Retina (tissue), 1 donor: Measurements from ENCODE around the gene PAPPA2.
"Not testable (repeated sequence)": the region's sequence is repeated elsewhere in the genome, so short reads cannot be mapped to it uniquely, and the experiment has no call there.

ENCODE experiments used
- DNase-seq: peaks from one replicate; pipeline ENCODE4 v3.0.0-alpha.2; 2016

PAPPA2 gene

DNA sequence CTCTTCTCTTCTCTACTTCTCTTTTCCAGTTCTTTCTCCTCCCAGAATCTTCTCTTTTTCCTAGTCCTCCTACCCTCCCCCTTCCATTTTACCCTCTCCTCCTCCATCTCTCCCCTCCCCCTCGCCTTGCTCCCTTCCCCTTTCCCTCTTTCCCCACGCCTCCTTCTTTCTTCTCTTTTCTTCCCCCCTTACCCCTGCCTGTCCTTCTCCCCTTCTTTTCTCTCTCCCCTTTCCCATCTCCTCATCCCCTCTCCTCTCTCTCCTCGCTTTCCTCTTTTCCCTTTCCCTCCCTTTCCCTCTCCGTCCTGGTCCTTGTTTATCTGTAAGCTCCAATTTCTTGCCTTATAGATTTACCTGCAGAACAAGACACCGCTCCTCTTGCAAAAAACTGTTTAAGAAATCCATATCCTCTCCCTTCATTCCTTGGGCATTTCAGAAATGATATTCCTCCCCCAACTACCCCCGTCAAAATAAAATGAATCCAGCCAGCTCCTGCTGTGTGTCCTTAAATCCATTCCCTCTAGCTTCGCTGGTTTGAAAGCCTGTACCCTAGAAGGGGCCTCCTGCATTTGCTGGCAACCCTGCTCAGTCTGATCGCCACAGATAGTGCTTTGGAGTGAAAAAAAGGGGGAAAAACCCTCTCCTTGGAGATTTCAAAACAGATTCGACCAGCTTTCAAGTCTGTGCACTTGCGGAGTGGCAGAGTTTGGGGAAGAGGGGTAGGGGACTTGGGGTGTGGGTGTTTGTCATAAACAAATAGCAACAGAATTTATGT, 89.4 kb downstream of the PAPPA2 start:
- peak; percentile 60 for DNase-seq

DNA sequence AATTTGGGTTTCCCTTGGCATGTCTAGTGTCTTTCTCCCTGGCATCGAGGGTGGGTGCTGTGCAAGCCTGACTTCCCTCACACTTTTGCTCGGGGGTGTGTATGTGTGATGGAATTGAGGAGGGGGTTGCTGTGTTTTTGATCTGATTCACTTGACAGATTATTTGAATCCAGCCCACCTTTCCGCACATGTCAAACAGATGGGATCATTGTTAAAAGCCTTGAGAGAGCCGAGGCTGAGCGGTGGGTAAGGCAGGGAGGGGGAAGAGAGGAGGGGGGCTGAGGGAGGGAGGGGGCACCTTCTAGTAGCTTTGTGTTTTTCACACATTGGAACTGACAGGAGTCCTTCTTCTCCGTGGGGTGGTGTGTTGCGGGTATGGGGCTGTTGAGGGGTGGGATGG, 90.0 kb downstream of the PAPPA2 start:
- peak; percentile 49 for DNase-seq

DNA sequence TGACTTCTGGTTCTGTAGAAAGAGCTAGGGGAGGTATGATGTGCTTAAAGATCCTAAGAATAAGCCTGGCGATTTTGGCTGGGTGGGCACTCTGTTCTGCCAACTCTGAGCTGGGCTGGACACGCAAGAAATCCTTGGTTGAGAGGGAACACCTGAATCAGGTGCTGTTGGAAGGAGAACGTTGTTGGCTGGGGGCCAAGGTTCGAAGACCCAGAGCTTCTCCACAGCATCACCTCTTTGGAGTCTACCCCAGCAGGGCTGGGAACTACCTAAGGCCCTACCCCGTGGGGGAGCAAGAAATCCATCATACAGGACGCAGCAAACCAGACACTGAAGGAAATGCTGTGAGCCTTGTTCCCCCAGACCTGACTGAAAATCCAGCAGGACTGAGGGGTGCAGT, 93.3 kb downstream of the PAPPA2 start:
- DNase-seq = no peak

DNA sequence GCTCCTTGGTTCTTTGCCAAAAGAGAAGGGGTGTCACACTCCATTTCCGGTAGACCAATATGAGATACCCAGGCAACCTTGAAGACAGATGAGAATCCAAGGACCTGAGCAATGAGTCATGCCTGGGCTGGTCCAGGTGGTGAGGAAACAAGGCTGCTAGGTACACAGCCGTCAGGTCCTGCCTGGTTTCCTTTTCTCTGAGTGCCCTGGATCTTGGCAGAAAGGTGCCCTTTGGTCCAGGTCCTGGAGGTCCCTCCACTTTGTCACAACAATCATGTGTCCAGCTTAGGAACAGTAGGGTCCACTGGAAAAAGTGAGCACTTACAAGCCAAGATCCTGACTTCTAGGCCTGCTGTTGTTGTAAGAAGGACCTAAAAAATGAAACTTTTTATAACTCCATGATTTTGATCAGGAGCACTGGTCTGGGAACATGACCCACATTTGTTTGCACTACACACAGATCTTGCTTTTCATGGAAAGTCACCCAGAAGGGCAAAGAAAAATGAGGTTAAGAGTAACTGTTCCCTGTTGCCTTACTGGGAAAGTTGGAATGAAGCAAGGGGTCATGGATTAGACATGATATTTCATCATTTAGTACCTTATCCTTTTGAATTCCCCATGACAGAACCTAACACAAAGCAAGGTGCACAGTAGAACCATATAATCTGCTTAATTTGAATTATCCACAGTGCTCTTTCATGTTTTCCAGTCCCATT, 94.7 kb downstream of the PAPPA2 start:
- DNase-seq = no peak

DNA sequence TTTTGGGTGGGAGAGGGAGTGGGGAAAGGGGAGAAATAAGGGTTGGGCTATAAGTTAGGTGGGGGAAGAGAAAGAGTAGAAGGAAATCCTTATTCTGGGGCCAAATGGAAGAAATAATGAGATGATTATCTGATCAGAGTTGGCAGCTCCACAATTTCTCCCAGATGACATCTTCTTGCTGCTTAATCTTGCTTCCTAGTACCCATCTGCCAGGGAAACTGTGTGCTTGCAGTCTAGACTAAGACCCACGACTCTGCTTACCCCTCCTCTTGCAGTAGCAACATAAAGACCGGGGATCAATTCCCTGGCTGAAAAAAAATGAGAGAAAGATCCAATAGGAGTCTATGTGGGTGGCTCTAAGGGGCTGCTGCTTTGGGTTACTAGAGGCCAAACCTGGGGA, 95.6 kb downstream of the PAPPA2 start:
- no peak for DNase-seq

DNA sequence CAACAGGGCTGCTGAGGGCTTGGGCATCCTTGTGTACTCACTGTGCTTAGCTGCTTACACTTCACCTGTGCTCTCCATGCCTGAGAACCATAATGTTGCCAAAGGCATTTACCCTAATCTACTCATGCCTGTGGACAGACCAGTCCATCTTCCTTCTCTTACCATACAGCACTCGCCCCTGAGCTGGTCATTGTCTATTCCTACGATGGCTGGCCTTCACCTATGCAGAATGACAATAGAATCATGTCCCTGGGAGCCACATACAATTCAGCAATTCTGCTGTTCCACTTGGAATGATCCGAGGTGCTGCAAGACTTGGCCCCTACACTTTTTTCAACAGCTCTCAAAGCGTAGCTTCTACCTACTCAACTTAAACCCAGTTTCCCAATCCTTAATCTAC, 96.5 kb downstream of the PAPPA2 start:
- DNase-seq = no peak

DNA sequence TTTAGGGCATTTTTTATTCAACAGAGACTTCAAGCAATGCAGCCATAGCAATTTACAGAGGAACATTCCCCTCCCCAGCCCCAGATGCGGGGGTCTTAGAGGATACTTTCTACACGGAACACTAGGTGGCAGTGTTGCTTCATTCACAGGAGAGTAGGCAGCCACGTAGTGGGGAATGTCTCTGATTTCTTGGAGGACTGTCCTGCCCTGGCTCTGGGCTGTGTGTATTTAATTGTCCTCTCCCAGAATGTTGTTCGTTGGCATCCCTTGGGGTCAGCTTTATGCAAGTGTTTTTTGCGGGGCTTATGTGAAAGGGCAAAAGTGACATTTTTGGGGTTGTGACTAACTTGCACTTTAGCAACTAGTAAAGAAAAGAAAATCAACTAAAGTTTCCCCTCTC, 96.9 kb downstream of the PAPPA2 start:
- peak; percentile 64 for DNase-seq

DNA sequence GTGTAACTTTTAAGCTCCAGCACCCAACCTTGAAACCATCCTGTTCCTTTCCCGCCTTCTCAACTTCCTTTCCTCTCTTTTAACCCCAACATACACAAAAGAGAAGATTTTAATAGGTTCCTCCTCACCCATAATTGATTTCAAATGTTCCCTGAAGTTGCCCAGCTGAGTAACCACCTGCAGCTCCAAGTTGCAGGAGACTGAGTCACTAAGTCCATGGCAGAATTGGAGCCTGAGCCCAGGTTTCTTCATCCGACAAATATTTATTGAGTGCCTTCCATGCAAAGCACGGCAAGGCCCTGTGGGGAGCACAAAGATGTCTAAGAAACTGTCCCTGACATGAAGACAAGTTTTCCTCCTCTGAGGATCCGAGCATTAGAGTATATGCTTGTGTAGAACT, 97.7 kb downstream of the PAPPA2 start:
- no peak for DNase-seq

DNA sequence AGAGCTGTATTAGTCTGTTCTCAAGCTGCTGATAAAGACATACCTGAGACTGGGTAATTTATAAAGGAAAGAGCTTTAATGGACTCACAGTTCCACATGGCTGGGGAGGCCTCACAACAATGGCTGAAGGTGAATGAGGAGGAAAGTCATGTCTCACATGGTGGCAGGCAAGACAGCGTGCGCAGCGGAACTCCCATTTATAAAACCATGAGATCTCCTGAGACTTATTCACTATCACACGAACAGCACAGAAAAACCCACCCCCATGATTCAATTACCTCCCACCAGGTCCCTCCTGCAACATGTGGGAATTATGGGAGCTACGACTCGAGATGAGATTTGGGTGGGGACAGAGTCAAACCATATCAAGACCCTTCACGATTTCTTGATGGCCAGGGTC, 98.8 kb downstream of the PAPPA2 start:
- not testable (repeated sequence) for DNase-seq

DNA sequence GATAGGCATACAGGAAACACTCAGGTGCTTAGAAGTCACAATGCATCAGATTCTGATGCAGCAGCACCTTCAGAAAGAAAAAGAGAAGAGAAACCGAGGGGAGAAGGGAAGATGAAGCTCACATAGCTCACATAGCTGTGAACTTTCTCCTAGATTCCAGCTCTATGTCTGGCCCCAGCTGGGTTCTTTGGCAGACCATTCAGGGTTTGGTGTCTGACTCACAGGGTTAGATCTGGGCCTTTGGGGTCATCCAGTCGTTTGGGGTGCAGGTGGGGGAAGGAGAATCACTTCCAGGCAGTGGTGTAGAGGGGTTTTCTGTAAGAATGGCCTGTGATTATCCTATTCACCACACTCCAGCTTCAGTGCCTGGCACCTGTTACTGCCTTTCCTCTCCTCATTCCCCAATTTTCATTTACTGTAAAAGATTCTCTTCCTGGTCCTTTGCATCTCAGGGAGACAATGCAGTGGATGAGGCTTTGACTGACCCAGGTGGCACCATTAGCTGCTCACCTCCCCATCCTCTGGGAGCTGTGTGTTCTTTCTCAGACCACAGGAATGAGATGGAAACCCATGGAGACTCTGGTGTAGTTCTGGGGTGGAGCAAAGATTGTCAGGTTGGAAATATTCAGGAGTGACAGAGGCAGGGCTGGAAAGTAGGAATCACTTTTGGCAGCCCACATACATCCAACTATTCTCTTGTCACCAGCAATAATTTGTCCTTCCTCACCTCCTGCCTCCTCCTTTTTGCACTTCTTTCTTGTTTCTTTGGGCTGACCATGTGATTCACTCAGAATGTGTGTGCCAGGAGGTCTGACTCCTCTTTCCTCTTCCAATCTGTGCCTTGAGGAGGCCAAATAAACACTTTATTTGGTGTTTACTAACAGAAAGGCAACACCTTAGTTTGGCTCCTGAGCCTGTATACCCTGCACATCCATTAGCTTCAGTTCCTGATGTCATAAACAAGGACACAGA, 103.3 kb downstream of the PAPPA2 start:
- DNase-seq = no peak

DNA sequence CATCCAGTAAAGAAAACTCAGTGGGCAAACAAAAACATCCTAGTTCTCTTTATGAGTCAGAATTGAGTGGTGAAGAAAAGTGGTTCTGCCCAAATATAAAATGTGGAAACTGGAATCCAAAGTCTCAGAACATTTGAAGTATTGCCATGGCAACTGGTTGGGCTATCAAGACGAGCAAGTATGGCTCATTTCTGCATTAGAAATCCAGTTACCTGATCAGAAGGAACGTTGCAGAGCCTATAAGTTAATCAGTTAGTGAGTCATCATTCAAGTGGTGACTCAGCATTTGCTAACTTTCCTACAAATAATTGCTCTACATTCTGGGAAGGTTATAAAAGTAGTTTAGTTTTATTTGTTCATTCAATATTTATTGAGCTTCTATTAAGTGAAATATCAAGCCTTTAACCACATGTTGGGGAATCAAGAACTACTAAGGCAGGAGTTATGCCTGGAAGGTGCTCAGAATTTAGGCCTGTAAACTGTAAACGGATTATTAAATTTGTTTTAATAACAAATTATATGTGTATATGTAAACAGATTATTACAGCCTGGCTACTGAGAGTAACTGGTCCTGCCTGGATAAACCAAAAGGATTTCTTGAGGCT, 104.3 kb downstream of the PAPPA2 start:
- no peak for DNase-seq

DNA sequence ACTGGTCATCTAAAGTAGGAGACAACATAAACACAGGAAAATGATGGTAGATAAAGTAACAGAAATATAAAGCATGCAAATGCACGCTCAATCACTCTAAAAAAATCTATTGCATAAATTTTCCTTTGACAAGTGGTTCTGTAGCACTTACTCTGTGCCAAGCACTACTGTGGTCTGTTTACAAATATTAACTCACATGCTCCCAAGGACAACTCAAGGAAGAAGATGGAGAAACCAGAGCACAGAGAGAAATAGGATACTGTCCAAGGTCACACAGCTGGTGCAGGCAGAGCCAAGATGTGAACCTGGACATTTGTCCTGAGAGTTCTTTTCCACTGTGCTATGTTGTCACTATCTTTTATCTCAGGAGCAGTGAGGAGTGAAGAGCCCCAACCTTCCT, 105.2 kb downstream of the PAPPA2 start:
- DNase-seq = no peak

DNA sequence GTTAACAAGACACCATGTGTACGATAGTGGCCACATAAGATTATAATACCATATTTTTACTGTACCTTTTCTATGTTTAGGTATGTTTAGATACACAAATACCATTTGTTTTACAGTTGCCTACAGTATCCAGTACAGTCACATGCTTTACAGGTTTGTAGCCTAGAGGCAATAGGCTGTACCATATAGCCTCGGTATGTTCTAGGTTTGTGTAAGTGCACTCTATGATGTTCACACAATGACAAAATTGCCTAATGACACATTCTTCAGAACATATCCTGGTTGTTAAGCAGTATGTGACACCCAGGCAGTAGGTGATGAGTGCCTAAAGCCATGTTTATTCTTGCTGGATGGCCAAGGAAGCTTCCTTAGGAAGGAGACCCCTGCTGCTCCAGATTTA, 111.8 kb downstream of the PAPPA2 start:
- no peak for DNase-seq

DNA sequence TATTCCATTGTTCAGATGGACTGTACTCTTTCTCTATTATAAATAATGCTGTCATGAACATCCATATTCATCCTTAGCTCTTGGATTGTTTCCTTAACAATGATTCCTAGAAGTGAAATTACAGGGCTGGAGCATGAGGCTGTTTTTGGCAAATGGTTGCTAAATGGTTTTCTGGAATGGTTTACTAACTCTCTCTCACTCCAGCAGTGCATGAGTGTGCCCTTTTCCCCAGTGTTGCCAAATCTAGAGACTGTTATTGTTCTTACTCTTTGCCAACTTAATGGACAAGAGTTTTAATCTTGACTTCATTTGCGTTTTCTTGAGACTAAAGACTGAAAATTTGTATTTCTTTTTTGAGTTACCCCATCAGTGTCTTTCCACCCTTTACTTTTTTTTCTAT, 113.0 kb downstream of the PAPPA2 start:
- DNase-seq = no peak

DNA sequence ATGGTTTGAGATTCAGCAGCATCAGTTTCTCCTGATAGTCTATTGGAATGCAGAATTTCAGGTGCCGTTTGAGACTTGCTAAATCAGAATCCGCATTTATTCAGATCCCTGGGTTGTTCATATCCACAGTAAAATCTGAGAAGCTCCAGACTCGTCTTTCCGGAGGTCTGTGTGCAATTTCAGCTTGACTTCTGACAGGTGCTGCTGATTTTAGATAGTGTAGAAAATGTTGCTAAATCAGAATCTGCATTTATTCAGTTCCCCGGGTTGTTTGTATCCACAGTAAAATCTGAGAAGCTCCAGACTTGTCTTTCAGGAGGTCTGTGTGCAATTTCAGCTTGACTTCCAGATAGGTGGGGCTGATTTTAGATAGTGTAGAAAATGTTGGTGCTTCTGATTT, 113.7 kb downstream of the PAPPA2 start:
- DNase-seq = no peak

DNA sequence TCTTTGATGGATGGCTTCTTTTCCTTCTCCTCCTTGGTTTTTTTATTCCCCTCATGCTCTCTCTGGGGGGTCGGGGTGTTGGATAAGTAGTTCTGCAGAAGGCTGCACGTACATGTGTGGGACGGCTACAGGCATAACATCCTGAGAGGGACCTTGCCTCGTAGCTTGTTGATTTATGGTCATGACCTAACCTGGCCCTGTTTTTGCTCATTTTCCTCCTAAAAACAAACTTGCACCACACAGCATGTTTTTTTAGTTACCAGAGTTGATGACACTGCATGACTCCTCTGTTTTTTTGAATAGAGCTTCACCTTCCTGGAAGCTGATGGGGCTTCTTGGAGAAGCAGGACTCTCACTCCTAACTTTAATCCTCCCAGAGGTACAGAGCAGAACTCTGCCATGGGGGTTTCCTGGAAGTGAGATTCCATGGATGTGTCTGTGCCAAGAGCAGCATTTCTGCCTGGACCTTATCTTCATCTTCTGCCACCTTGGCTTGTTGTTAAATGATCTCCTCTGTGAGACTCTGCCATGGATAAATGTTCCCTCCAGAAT, 114.7 kb downstream of the PAPPA2 start:
- DNase-seq = no peak

DNA sequence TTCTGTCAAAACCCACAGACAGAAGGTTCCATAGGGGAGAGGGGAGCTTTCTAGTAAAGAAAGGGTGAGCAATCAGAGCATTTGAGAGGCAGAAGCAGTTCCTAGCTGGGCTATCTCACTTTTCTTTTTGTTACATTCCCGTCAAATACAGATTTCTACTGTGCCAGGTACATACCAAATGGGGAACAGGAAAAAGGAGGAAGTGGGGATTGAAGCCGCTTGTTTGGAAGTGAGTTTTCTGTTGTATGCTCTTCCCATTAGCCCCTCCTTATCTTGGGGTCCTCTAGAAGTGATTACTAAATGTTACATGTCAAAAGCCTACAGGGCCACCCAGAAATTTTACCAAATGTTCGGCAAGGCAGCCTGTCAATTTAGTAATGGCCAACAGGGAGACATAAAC, 116.1 kb downstream of the PAPPA2 start:
- no peak for DNase-seq

DNA sequence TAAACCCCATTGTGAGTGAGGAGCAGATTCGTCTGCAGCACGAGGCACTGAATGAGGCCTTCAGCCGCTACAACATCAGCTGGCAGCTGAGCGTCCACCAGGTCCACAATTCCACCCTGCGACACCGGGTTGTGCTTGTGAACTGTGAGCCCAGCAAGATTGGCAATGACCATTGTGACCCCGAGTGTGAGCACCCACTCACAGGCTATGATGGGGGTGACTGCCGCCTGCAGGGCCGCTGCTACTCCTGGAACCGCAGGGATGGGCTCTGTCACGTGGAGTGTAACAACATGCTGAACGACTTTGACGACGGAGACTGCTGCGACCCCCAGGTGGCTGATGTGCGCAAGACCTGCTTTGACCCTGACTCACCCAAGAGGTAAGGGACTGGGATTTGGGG, 132.2 kb downstream of the PAPPA2 start:
- no peak for DNase-seq

DNA sequence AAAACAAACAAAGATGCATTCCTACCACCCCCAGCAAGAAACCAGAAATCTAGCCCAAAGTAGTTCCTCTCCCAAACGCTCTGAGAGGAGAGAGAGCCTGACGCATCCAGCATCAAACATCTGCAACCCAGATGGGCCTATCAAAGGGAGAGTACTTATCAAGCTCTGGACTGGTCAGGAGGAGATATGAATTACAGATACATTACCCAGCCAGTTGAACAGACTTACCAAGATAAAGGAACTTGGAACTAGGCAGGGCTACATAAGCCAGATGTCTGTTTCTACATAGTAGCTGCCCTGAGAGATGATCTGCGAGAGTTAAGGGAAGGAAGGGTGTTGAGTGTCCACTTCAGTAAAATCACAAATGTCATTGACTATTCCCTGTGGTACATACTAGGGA, 138.4 kb downstream of the PAPPA2 start:
- DNase-seq = no peak

DNA sequence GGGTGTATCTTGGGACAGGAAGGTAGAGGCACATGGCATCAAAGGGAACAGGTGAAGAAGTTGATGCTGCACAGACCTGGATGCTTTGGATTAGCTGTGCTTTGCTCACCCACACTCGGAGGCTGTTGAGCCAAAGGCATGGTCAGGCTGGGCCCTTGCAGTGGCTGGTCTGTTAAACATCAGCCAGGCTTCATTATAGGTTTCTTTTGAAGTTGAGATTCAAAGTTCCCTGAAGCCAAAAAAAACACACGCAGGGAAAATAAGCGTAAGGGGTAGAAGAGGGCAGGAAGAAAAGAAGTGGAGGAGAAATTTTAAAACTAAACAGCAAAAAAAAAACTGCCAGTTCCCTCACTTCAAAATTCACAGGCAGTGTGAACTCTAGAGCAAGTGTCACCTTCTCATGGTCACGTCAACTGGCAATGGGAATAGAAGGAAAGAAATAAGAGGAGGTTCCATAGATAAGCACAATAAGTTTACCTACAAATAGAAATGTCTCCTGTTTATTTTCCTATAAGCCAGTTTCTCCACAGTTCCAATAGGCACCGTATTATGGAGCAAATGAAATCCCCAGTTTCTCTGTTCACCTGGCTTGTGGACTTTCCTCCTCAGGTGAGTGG, 139.5 kb downstream of the PAPPA2 start:
- no peak for DNase-seq

DNA sequence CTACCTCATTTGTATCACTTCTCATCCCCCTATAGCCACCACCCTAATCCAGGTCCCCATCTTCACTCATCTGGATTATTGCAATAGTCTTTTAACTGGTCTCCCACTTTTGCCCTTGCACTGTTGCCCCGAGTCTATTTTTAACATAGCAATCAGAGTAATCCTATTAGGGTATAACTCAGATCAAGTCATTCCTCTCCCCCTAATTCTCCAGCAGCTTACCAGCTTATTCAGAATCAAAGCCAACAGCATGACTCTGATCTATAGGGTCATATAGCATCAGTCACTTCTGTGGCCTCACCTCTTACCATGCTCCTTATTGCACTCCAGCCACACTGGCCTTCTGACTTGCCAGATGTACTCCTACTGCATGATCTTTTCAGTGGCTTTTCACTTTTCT, 140.7 kb downstream of the PAPPA2 start:
- DNase-seq = no peak

DNA sequence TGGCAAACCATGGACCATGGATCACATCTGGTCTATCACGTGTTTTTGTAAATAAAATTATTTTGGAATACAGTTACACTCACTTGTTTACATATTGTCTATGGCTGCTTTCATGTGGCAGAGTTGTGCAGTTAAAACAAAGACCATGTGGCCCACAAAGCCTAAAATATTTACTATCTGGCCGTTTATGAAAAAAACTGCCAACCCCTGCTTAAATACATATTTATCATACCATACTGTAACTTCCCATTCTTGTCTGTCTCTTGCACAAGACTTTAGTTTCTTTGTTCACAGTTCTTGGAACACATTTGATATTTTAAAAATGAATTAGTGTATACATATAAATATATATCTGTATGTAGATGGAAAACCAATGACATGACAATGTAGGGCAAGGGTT, 141.5 kb downstream of the PAPPA2 start:
- no peak for DNase-seq
